ENCODE measurements around the gene HAUS7.

GRCh38 chrX:153510383-153510782 is 40.0 kb upstream of the HAUS7 start:
- TF ChIP-seq EZH2phosphoT487 (IDR thresholded peaks at IDR 0.05; ENCODE audit: insufficient read depth, low read depth) (no peak), EZH2 (IDR thresholded peaks at IDR 0.05; ENCODE audit: insufficient read depth, poor library complexity, severe bottlenecking) (no peak)
